Fibroblast of lung (primary cell): ENCODE measurements around the gene DNAH6. TPM values are rescaled to one million over a fixed set of nuclear protein-coding genes. Genes with fewer than 3 reads are reported as not detected.

Source experiments
- DNase-seq, 2 donors: peaks; one replicate each; pipeline versions ENCODE4 v3.0.0 to v3.0.0-alpha.2; 2010; ENCODE audit warnings: low read depth in 2 of 2
- H2AFZ ChIP-seq: 2 replicates; pipeline ENCODE4 v1.5.1; 2012; ENCODE audit warnings: low read length, control low read depth, inconsistent platforms
- H3K27ac ChIP-seq: 2 replicates; pipeline ENCODE4 v1.5.1; 2011; ENCODE audit warnings: low read length, control low read depth; ENCODE audit not compliant: insufficient read depth
- H3K27me3 ChIP-seq: 2 replicates; pipeline ENCODE4 v1.5.1; 2011; ENCODE audit warnings: mild to moderate bottlenecking, low read length; ENCODE audit not compliant: control insufficient read depth, insufficient read depth
- H3K36me3 ChIP-seq: 2 replicates; pipeline ENCODE4 v1.5.1; 2011; ENCODE audit warnings: low read length; ENCODE audit not compliant: control insufficient read depth, insufficient read depth
- H3K4me1 ChIP-seq: 2 replicates; pipeline ENCODE4 v1.5.1; 2011; ENCODE audit warnings: low read length; ENCODE audit not compliant: control insufficient read depth, insufficient read depth; ENCODE audit errors: extremely low read depth
- H3K4me2 ChIP-seq: 2 replicates; pipeline ENCODE4 v1.5.1; 2011; ENCODE audit warnings: low read length, control low read depth; ENCODE audit not compliant: insufficient read depth; ENCODE audit errors: extremely low read depth
- H3K4me3 ChIP-seq, 4 experiments: fragments of 200-600 bp in 1 of 4; sonication (generic) in 1 of 4; replicated peaks in 1 of 4; 2 replicates each; pipeline ENCODE4 v1.5.1; 2011 to 2016; ENCODE audit warnings: low read length in 4 of 4, low read depth in 3 of 4, mild to moderate bottlenecking in 3 of 4, control low read depth in 2 of 4, inconsistent platforms in 1 of 4, mixed read lengths in 1 of 4; ENCODE audit not compliant: insufficient read depth in 1 of 4; ENCODE audit errors: control extremely low read depth in 1 of 4
- H3K79me2 ChIP-seq: 2 replicates; pipeline ENCODE4 v1.5.1; 2012; ENCODE audit warnings: mild to moderate bottlenecking, low read length, inconsistent platforms; ENCODE audit not compliant: control insufficient read depth, insufficient read depth
- H3K9ac ChIP-seq: 2 replicates; pipeline ENCODE4 v1.5.1; 2011; ENCODE audit warnings: mild to moderate bottlenecking, low read length, control low read depth; ENCODE audit not compliant: insufficient read depth
- H3K9me3 ChIP-seq: 2 replicates; pipeline ENCODE4 v1.5.1; 2012; ENCODE audit warnings: low read depth, low read length; ENCODE audit not compliant: control insufficient read depth, insufficient read depth
- H4K20me1 ChIP-seq: 2 replicates; pipeline ENCODE4 v1.5.1; 2011; ENCODE audit warnings: low read length; ENCODE audit not compliant: control insufficient read depth, insufficient read depth; ENCODE audit errors: extremely low read depth
- EZH2 ChIP-seq: IDR thresholded peaks from 2 replicates; pipeline ENCODE4 v1.5.1; 2012; ENCODE audit warnings: low read length, control low read depth, mild to moderate bottlenecking; ENCODE audit errors: missing control alignments
- polyA plus RNA-seq, 2 donors: library from polyadenylated mRNA; depleted of rRNA in 1 of 2; stranded (reverse) in 1 of 2; unstranded in 1 of 2; fragments of >200 nt; gene quantifications; 2 replicates each; pipeline ENCODE4 v1.2.1, GENCODE V29; 2011 to 2012; ENCODE audit warnings: missing spikeins in 1 of 2
- total RNA-seq: library from RNA; depleted of rRNA; stranded (reverse); fragments of >200 nt; gene quantifications from 2 replicates; pipeline ENCODE4 v1.2.1, GENCODE V29; 2014
- TF ChIP-seq, protein P1 (sequence below), 2 donors: IDR thresholded peaks in 1 of 2; conservative IDR thresholded peaks in 1 of 2; 1 replicate in 1 of 2; 2 replicates in 1 of 2; pipeline ENCODE4 v1.5.1; 2011 to 2012; ENCODE audit warnings: low read length in 2 of 2, control low read depth in 1 of 2, inconsistent platforms in 1 of 2, low read depth in 1 of 2, mild to moderate bottlenecking in 1 of 2

Gene DNAH6
- total and polyA plus RNA-seq, 2 donors (not counting 1 experiment from before 2014, with no cell fraction given), result under 0.01 to 0.01 TPM

DNA sequence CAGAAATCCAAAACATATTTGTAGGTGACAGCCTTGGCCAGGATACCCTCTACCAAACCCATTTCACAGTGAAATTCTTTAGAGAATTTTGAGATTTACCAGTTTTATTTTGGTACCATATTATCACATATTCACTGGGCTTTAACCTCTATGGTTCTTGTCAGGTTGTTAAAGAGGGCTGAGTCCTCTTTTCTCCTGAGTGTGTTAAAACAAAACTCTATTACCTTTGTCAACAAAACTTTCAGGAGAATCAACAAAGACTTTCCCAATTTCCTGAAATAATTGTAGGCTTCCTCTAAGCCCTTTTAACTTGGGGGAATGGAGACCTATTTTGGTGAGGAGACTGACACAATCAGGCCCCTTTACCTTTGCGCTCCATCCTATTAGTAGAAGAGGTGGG is 209.4 kb downstream of the DNAH6 start:
- Histone ChIP-seq H3K4me2 (no peak overlapping the region), H4K20me1 (no peaks in the 10 kb centered on the region), H3K36me3 (no peaks in the 10 kb centered on the region), H2AFZ (no peak overlapping the region), H3K9ac (no peak overlapping the region), H3K27ac (no peak overlapping the region), H3K79me2 (no peaks in the 10 kb centered on the region), H3K9me3 (no peaks in the 10 kb centered on the region), H3K27me3 (no peaks in the 10 kb centered on the region), H3K4me3 (no peak overlapping the region), H3K4me1 (no peaks in the 10 kb centered on the region)
- no peak for DNase-seq
- no peak for TF ChIP-seq EZH2
- TF ChIP-seq, protein P1, sequence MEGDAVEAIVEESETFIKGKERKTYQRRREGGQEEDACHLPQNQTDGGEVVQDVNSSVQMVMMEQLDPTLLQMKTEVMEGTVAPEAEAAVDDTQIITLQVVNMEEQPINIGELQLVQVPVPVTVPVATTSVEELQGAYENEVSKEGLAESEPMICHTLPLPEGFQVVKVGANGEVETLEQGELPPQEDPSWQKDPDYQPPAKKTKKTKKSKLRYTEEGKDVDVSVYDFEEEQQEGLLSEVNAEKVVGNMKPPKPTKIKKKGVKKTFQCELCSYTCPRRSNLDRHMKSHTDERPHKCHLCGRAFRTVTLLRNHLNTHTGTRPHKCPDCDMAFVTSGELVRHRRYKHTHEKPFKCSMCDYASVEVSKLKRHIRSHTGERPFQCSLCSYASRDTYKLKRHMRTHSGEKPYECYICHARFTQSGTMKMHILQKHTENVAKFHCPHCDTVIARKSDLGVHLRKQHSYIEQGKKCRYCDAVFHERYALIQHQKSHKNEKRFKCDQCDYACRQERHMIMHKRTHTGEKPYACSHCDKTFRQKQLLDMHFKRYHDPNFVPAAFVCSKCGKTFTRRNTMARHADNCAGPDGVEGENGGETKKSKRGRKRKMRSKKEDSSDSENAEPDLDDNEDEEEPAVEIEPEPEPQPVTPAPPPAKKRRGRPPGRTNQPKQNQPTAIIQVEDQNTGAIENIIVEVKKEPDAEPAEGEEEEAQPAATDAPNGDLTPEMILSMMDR (conservative IDR thresholded peaks at IDR 0.05 in 1 of 2, IDR thresholded peaks at IDR 0.05 in 1 of 2; ENCODE audit: low read depth in 1 of 2, low read length in 2 of 2), result no peak

DNA sequence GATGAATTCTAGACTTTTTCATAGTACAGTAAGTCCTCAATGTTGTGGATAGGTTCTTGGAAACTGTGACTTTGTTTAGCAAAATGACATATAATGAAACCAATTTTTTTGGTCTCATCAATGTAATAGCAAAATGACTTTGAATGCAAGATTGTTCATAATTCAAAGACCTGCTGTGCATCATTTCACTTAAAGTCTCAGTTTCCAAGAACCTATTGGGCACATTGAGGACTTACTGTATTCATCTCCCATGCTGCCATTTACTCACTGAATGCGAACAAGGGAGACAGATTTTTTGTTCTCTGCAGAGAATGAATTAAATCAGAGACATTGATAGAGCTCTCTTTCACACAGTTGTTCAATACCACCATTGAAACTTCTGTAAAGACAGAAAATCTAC is 211.0 kb downstream of the DNAH6 start:
- Histone ChIP-seq H3K4me2 (no peak overlapping the region), H3K36me3 (no peaks in the 10 kb centered on the region), H3K4me3 (no peak overlapping the region), H4K20me1 (no peaks in the 10 kb centered on the region), H2AFZ (no peak overlapping the region), H3K79me2 (no peaks in the 10 kb centered on the region), H3K9me3 (no peaks in the 10 kb centered on the region), H3K27ac (no peak overlapping the region), H3K9ac (no peak overlapping the region), H3K4me1 (no peaks in the 10 kb centered on the region), H3K27me3 (no peaks in the 10 kb centered on the region)
- TF ChIP-seq EZH2, result no peak
- TF ChIP-seq, protein P1 (conservative IDR thresholded peaks at IDR 0.05 in 1 of 2, IDR thresholded peaks at IDR 0.05 in 1 of 2; ENCODE audit: low read depth in 1 of 2, low read length in 2 of 2), result no peak
- DNase-seq, result no peak

DNA sequence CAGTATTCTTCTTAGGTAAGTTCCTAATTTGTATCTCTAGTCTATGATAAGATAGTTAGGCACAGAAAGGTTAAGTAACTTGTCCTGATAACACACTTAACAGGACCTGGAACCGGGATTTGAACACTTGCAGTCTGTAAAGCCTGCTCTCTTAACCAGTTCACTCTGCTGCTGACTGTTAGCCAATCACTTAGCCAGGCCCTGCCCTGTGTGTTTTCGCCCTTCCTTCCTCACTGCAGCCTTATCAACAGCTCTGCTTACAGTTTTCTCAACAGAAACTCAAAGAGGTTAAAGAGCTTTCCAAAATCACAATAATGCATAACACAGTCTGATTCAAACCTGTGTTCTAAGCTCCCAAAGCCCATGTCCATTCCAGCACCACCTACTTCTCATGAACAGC is 212.9 kb downstream of the DNAH6 start:
- no peak overlapping the region for H2AFZ ChIP-seq
- H3K4me1 ChIP-seq, result no peaks in the 10 kb centered on the region
- no peak overlapping the region for H3K4me3 ChIP-seq
- no peaks in the 10 kb centered on the region for H3K9me3 ChIP-seq
- H4K20me1 ChIP-seq, result no peaks in the 10 kb centered on the region
- no peaks in the 10 kb centered on the region for H3K36me3 ChIP-seq
- no peak overlapping the region for H3K9ac ChIP-seq
- no peak overlapping the region for H3K27ac ChIP-seq
- no peak for TF ChIP-seq EZH2
- TF ChIP-seq, protein P1 (conservative IDR thresholded peaks at IDR 0.05 in 1 of 2, IDR thresholded peaks at IDR 0.05 in 1 of 2; ENCODE audit: low read depth in 1 of 2, low read length in 2 of 2), result no peak
- H3K4me2 ChIP-seq, result no peak overlapping the region
- no peaks in the 10 kb centered on the region for H3K27me3 ChIP-seq
- no peaks in the 10 kb centered on the region for H3K79me2 ChIP-seq
- no peak for DNase-seq
